GM12872 (cell line): ENCODE measurements around the gene HES7.

Experiments used
- TF ChIP-seq, protein P1 (sequence below): IDR thresholded peaks from 3 replicates; pipeline ENCODE4 v1.5.1; 2011; ENCODE audit warnings: low read depth, mild to moderate bottlenecking, low read length, moderate library complexity; ENCODE audit not compliant: insufficient read depth

HES7 gene

DNA sequence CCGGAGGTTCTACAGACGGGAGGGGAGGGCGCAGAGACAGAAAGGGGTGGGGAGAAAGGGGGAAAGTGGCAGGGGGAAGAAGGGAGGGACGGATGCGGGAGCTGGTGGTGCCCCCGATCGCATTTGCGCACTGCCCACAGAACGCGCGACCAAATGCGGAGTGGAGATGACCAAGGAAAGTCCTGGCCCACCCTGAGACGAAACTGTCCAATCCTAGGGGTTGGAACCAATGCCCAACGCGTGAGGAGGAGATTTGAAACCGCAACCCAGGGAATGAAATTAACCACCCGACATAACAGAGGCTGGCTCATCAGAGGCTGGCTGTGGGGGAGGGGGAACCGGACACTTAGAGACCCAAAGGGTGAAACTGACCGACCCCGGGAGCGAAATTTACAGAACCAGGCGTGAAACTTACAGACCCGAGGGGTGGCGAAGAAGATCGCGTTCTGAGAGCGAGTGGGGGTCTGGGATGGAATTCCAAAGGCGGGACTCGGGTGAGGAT lies 1.4 kb downstream of the HES7 start:
- TF ChIP-seq, protein P1, sequence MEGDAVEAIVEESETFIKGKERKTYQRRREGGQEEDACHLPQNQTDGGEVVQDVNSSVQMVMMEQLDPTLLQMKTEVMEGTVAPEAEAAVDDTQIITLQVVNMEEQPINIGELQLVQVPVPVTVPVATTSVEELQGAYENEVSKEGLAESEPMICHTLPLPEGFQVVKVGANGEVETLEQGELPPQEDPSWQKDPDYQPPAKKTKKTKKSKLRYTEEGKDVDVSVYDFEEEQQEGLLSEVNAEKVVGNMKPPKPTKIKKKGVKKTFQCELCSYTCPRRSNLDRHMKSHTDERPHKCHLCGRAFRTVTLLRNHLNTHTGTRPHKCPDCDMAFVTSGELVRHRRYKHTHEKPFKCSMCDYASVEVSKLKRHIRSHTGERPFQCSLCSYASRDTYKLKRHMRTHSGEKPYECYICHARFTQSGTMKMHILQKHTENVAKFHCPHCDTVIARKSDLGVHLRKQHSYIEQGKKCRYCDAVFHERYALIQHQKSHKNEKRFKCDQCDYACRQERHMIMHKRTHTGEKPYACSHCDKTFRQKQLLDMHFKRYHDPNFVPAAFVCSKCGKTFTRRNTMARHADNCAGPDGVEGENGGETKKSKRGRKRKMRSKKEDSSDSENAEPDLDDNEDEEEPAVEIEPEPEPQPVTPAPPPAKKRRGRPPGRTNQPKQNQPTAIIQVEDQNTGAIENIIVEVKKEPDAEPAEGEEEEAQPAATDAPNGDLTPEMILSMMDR = no peak

DNA sequence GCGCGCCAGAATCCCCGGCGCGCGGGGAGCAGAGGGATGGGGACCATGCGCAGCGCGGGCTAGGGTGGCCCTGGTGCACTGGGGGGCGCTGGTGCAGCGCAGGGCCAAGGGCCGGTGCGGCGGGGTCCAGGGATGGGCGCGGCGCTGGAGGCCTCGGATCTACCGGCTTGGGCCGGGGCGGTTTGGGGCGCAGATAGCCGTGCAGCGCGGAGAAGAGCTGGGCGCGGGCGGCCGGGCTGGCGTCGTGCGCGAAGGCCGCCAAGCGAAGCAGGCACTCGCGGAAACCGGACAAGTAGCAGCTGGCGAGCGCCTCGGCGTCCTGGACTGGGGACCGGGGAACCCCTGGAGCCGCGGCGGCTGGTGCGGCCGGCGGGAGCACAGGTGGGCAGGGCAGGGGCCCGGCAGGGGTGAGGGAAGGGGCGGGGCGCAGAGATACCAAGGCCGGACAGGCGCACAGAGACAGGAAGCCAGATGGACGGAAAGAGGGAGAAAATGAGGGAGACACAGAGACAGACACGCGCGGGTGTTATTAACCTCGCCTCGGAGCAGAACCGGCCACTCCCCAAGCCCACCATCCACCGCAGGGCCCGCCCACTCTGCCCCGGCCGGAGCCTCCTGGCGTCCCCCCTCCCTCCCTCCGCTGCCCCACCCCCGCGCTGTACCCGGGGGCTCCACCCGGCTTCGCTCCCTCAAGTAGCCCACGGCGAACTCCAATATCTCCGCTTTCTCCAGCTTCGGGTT lies 2.1 kb downstream of the HES7 start:
- TF ChIP-seq, protein P1 = peak; percentile 66; the same call in 2 of the 3 replicates

DNA sequence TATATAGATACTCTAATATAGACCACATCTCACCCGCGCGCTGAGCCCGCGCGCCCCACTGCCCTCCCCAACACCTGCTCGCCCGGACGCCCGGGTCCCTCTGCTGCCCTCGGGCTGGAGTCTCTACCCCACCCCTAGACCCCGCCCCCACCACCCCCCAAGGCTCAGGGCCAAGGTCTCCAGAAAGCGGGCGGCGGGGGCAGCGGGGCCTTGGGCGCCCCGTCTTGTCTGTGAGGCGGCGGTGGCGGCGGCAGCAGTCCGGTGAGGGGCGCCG lies 2.6 kb downstream of the HES7 start:
- TF ChIP-seq, protein P1 = no peak

DNA sequence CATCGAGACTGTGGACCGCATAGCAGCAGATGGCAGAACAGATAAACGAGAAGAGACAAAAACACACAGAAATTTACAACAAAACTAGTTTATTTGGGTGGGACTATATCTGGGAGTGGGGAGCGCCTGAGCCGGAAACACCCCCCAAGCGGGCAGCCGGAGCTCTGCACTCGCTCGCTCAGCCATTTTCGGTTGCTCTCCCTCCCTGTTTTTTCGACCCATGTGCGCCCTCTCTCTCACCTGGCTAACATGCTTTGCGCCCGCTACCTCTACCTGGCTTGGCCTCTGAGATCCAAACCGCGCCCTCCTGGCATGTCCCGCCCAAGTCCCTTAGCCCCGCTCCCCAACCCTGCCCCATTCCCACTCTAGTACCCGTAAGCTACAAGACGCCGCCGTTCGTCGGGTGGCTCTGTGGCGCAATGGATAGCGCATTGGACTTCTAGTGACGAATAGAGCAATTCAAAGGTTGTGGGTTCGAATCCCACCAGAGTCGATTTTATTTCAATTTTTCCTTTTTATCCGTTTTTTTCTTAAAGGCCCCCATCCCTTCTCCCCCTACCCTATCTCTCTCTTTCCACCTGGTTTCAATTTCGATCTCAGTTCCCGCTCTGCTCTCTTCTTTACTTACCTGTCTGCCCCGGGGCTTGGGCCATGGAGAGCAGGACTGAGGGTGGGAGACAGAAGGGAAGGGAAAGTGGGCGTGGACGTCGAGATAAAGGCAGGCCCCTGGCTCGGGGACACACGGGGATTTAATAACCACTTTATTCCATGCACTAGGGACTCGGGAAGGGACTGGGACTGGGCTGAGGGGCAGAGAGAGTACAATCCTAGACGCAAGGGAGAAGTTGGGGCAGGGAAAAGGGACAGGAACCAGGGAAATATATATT lies 3.1 kb downstream of the HES7 start:
- TF ChIP-seq, protein P1 = peak; percentile 67

DNA sequence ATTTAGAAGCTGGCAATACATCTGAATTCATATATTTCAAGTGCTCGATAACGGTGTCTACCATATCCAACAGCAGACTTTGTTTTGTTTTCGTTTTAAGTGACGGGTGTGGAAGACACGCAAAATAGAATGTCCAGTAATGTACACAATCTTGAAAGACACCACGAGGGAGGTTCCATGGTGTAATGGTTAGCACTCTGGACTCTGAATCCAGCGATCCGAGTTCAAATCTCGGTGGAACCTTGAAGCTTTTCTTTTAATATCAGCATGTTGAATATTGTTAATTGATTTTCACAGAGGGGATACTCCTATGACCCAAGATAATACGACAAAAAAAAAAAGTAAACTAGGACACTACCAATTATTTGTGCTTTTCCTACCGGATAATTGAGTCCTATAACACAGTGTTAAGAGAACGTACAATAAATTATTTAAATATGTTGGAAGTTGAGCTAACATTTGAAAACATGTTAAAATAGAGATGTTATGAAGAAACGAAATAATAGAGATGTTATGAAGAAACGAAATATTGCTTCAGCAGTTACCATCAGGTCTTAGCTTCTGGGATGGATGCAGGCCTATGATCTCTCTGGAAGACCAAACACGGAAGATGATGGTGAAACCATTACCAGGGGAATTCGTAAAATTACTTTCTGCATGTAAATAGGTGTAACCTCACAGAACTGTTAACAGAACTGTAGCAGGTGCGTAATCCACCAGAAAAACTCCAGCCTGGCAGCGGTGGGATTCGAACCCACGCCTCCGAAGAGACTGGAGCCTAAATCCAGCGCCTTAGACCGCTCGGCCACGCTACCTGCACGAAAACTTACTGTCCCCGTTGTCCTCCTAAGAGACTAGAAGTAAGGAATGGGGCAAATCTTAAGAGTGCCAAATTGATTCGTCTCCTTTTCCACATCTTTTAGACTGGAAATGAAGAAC lies 4.1 kb downstream of the HES7 start:
- TF ChIP-seq, protein P1 = no peak

DNA sequence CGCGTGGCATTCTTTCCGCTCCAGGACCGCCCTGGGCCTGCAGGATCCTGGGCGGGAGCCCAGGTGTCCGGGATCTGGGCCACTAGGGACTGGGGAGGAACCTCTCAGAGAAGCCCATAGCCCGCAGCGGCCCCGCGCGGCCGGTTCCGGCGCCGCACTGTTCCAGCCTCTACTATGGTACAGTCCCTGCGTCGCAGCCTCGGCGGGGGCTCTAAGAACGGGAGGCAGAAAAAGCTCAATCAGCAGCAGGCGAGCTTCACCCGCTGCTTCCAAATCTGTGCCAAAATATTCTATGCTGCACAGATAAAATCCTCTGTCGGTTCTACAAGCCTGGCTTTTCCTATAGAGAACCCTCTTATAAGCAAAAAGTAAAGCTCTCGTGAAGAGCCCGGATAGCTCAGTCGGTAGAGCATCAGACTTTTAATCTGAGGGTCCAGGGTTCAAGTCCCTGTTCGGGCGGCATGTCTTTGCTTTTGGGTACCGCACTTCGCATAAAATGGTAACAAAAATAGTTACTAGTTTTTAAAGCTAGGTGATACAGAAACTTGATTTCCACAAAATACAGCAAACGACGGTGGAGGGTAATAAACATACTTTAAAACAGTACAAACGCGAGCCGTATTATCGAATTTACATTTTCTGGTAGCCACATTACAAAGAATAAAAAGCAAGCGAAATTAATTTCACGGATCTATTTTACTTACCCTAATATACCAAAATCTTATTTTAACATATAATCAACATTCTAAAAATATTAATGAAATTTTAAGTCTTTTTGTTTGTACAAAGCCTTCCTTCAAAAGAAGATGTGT lies 4.9 kb downstream of the HES7 start:
- TF ChIP-seq, protein P1 = peak; percentile 88
